ENCODE measurements around the gene SLC37A1.

The SLC37A1 gene

DNA sequence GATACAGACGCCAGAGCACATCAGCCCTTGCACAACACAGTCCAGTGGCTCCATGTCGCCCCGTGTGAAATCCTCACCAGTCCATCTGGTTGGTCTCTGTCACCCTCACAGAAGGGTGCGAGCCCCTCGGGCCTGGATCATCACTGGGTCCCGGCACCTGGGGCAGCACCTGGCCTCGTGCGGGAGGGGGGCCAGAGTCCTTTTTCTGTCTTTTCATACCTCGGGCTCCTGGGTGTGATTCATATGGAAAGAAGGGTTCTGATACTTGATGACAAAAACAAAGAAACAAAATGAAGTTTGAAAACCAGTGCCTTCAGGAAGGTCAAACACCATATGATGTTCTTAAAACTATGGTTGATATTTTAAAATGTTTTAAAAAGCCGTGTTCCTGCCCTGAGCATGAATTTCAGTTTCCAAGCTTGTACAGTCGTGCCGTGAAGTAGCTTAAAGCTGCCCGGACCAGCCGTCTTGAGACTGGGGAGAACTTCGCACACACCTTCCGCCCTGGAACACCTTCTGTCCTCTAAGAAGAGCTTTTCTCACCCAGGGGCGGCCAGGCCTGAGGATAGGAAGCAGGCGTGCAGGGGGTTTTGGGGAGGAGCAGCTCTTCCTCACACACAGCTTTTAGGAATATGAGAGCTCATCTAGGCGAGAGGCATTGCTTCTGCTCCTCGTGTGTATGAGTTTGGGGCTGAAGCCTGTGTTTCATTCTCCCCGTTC lies 35.2 kb downstream of the SLC37A1 start:
- H3K4ac ChIP-seq (ENCODE audit: low read depth, low read length) = no peak overlapping the region
- H3K36me3 ChIP-seq (ENCODE audit: control insufficient read depth, insufficient read depth, low read length) = no peaks in the 10 kb centered on the region
- DNase-seq = no peak
- H2BK15ac ChIP-seq (replicated peaks; ENCODE audit: low read depth) = no peak overlapping the region
- no peak overlapping the region for H3K9ac ChIP-seq (ENCODE audit: low read length)
- H3K27ac ChIP-seq (ENCODE audit: low read depth, low read length) = no peak overlapping the region
- H4K8ac ChIP-seq (ENCODE audit: low read depth, low read length) = no peak overlapping the region
- no CpG with 5 or more reads among the region's 21 CpGs for WGBS (ENCODE audit: extremely low coverage, insufficient coverage, low lambda C conversion rate)
- no peak overlapping the region for H2BK5ac ChIP-seq (ENCODE audit: low read length)
- no peak overlapping the region for H3K4me2 ChIP-seq (ENCODE audit: low read length)
- H3K23ac ChIP-seq (ENCODE audit: low read length) = no peak overlapping the region
- no peak overlapping the region for H3K18ac ChIP-seq (ENCODE audit: low read length)
- no peaks in the 10 kb centered on the region for H3K79me2 ChIP-seq (ENCODE audit: control insufficient read depth, insufficient read depth, low read length)
- H3K56ac ChIP-seq (ENCODE audit: low read length) = no peak overlapping the region
- H3K4me3 ChIP-seq (ENCODE audit: low read length) = no peak overlapping the region
- H3K79me1 ChIP-seq (ENCODE audit: low read length) = no peaks in the 10 kb centered on the region
- H2AK5ac ChIP-seq (ENCODE audit: low read length) = no peak overlapping the region
- H3K4me1 ChIP-seq (ENCODE audit: control insufficient read depth, low read depth, low read length) = no peaks in the 10 kb centered on the region
- no peak overlapping the region for H2BK120ac ChIP-seq (ENCODE audit: low read depth, low read length)
- H4K5ac ChIP-seq (ENCODE audit: low read length) = no peak overlapping the region
- no peaks in the 10 kb centered on the region for H3K27me3 ChIP-seq (ENCODE audit: insufficient read depth, low read length, poor library complexity)

DNA sequence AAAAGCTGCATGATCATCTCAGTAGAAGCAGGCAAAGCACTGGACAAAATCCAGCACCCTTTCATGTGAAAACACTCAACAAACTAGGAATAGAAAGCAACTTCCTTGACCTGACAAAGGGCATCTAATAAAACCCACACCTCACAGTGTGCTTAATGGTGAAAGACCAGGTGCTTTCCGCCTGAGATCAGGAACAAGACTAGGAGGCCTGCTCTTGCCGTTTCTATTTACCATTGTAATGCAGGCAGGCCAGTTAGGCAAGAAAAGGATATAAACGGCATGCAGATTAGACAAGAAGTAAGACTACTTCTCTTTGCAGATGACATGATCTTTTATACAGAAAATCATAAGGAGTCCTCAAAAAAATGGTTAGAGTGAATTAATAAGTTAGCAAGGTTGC lies 37.2 kb downstream of the SLC37A1 start:
- H3K23ac ChIP-seq (ENCODE audit: low read length) = no peak overlapping the region
- no peak for DNase-seq
- H2BK15ac ChIP-seq (replicated peaks; ENCODE audit: low read depth) = no peak overlapping the region
- no peak overlapping the region for H4K5ac ChIP-seq (ENCODE audit: low read length)
- H3K4me2 ChIP-seq (ENCODE audit: low read length) = no peak overlapping the region
- H3K27me3 ChIP-seq (ENCODE audit: insufficient read depth, low read length, poor library complexity) = no peaks in the 10 kb centered on the region
- no CpG with 5 or more reads among the region's 3 CpGs for WGBS (ENCODE audit: extremely low coverage, insufficient coverage, low lambda C conversion rate)
- H3K79me2 ChIP-seq (ENCODE audit: control insufficient read depth, insufficient read depth, low read length) = no peaks in the 10 kb centered on the region
- no peak overlapping the region for H2AK5ac ChIP-seq (ENCODE audit: low read length)
- H3K4me3 ChIP-seq (ENCODE audit: low read length) = no peak overlapping the region
- H3K18ac ChIP-seq (ENCODE audit: low read length) = no peak overlapping the region
- no peak overlapping the region for H4K8ac ChIP-seq (ENCODE audit: low read depth, low read length)
- H2BK5ac ChIP-seq (ENCODE audit: low read length) = no peak overlapping the region
- no peak overlapping the region for H3K4ac ChIP-seq (ENCODE audit: low read depth, low read length)
- H3K56ac ChIP-seq (ENCODE audit: low read length) = no peak overlapping the region
- H3K27ac ChIP-seq (ENCODE audit: low read depth, low read length) = no peak overlapping the region
- no peaks in the 10 kb centered on the region for H3K79me1 ChIP-seq (ENCODE audit: low read length)
- H3K9ac ChIP-seq (ENCODE audit: low read length) = no peak overlapping the region
- H3K36me3 ChIP-seq (ENCODE audit: control insufficient read depth, insufficient read depth, low read length) = no peaks in the 10 kb centered on the region
- no peaks in the 10 kb centered on the region for H3K4me1 ChIP-seq (ENCODE audit: control insufficient read depth, low read depth, low read length)
- H2BK120ac ChIP-seq (ENCODE audit: low read depth, low read length) = no peak overlapping the region

DNA sequence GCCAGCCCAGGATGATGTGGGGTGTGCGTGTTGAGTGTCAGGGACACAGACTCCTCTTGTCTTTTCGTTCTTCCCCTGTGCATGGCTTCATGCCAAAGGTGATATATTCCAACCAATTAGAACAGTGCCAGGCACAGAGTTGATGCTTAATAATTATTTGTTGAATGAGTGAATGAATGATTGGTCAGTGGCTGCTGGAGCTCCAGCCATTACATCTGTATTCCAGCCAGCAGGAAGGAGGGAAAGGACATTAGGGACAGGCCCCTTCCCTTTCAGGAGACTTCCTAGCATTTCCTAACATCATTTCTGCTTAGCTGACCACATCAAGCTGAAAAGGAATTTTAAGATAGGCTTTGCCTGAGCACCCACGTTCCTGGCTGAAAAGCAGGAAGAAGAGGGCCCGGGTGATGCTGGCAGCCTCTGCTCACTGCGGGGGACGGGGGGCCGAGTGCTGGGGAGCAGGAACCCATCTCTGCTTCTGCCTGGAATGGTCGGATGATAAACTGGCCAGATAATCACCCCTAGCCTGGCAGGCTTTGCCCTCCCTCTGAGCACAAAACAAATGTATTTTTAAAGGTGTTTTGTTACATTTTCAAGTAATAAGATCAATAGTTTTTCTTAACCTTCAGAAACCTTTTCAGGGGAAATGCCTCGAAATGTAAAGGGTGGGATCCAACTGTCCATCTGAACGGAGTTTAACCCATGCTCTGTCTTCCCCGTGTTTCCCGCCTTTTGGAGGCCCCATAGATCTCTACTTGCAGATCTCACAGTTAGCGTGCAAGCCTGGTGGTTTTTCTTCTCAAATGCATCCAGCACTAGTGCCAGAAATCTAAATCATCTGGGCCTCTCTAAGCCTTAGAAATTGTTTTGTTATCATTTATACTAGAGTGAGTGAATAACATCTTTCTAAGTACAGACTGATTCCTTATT lies 39.0 kb downstream of the SLC37A1 start:
- Histone ChIP-seq H2BK5ac (ENCODE audit: low read length) (no peak overlapping the region), H2BK120ac (ENCODE audit: low read depth, low read length) (no peak overlapping the region), H3K79me2 (ENCODE audit: control insufficient read depth, insufficient read depth, low read length) (no peaks in the 10 kb centered on the region), H3K27ac (ENCODE audit: low read depth, low read length) (no peak overlapping the region), H3K4ac (ENCODE audit: low read depth, low read length) (no peak overlapping the region), H3K4me3 (ENCODE audit: low read length) (no peak overlapping the region), H3K9ac (ENCODE audit: low read length) (no peak overlapping the region), H3K36me3 (ENCODE audit: control insufficient read depth, insufficient read depth, low read length) (no peaks in the 10 kb centered on the region), H3K79me1 (ENCODE audit: low read length) (no peaks in the 10 kb centered on the region), H3K27me3 (ENCODE audit: insufficient read depth, low read length, poor library complexity) (no peaks in the 10 kb centered on the region), H3K18ac (ENCODE audit: low read length) (no peak overlapping the region), H3K4me2 (ENCODE audit: low read length) (no peak overlapping the region), H4K5ac (ENCODE audit: low read length) (no peak overlapping the region), H4K8ac (ENCODE audit: low read depth, low read length) (no peak overlapping the region), H2AK5ac (ENCODE audit: low read length) (no peak overlapping the region), H3K4me1 (ENCODE audit: control insufficient read depth, low read depth, low read length) (no peaks in the 10 kb centered on the region), H2BK15ac (replicated peaks; ENCODE audit: low read depth) (no peak overlapping the region), H3K23ac (ENCODE audit: low read length) (no peak overlapping the region), H3K56ac (ENCODE audit: low read length) (no peak overlapping the region)
- WGBS (ENCODE audit: extremely low coverage, insufficient coverage, low lambda C conversion rate) = no CpG with 5 or more reads among the region's 13 CpGs
- no peak for DNase-seq

DNA sequence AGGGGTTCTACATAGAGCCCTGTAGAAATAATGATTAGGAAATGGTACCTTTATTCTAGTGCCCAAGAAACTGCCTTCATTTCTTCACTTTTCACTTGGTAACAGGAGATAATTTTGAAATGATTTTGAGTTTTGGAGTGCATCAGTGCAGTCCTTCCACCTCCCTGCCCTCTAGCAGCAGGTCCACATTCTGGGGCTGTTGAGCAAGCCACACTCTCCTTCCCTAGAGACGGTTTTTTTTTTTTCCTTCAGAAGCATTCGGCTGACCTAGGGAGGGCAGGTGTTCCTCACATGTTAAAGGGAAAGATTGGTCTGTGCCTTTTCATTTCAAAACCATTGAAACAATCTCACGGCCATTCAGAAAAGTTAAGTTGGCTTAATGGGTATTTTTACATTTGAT lies 39.8 kb downstream of the SLC37A1 start:
- H3K27ac ChIP-seq (ENCODE audit: low read depth, low read length) = no peak overlapping the region
- peak; percentile 41 for DNase-seq
- H4K8ac ChIP-seq (ENCODE audit: low read depth, low read length) = no peak overlapping the region
- H3K4ac ChIP-seq (ENCODE audit: low read depth, low read length) = no peak overlapping the region
- no CpG with 5 or more reads among the region's 3 CpGs for WGBS (ENCODE audit: extremely low coverage, insufficient coverage, low lambda C conversion rate)
- H2BK15ac ChIP-seq (replicated peaks; ENCODE audit: low read depth) = no peak overlapping the region
- H3K27me3 ChIP-seq (ENCODE audit: insufficient read depth, low read length, poor library complexity) = no peaks in the 10 kb centered on the region
- no peaks in the 10 kb centered on the region for H3K79me2 ChIP-seq (ENCODE audit: control insufficient read depth, insufficient read depth, low read length)
- no peaks in the 10 kb centered on the region for H3K36me3 ChIP-seq (ENCODE audit: control insufficient read depth, insufficient read depth, low read length)
- no peak overlapping the region for H2BK120ac ChIP-seq (ENCODE audit: low read depth, low read length)
- no peak overlapping the region for H3K4me2 ChIP-seq (ENCODE audit: low read length)
- no peak overlapping the region for H4K5ac ChIP-seq (ENCODE audit: low read length)
- no peak overlapping the region for H3K23ac ChIP-seq (ENCODE audit: low read length)
- H3K56ac ChIP-seq (ENCODE audit: low read length) = no peak overlapping the region
- no peaks in the 10 kb centered on the region for H3K79me1 ChIP-seq (ENCODE audit: low read length)
- H3K4me1 ChIP-seq (ENCODE audit: control insufficient read depth, low read depth, low read length) = no peaks in the 10 kb centered on the region
- H3K4me3 ChIP-seq (ENCODE audit: low read length) = no peak overlapping the region
- no peak overlapping the region for H3K18ac ChIP-seq (ENCODE audit: low read length)
- H2BK5ac ChIP-seq (ENCODE audit: low read length) = no peak overlapping the region
- no peak overlapping the region for H2AK5ac ChIP-seq (ENCODE audit: low read length)
- H3K9ac ChIP-seq (ENCODE audit: low read length) = no peak overlapping the region

DNA sequence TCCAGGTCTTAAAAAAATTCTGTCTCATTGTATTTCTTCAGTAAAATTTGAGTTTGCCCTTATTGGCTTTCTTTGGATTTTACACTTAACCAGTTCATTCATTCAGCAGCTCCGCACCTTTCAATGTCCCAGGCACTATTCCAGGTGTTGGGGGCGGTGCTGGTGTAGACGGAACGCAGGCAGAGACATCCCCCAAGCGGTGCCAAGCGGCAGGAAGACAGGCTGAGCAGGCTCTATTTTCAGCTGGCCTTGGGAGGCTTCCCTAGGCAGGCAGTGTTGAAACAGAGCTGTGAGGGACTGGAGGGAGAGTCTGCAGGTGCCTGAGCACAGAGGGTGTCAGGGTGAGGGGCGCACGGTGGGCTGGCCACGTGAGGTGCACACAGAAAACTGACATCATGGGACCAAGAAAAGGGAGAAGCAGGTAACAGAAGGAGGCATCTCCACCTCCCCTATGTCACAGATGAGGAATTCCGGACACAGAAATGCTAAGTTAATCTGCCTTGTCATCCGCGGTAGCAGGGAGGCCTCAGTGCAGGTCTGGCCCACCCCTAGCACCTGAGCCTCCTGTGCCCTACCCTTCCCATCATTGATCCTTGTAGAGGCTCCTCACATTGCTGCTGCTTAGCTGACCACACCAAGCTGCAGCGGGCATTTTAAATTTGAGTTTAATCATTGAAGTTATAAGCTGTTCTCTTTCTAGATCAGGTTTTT lies 40.8 kb downstream of the SLC37A1 start:
- Histone ChIP-seq H3K4me3 (ENCODE audit: low read length) (no peak overlapping the region), H3K27me3 (ENCODE audit: insufficient read depth, low read length, poor library complexity) (no peaks in the 10 kb centered on the region), H3K4me2 (ENCODE audit: low read length) (no peak overlapping the region)

More for the DNA sequence above, 40.8 kb downstream of the SLC37A1 start:
- no CpG with 5 or more reads among the region's 13 CpGs for WGBS (ENCODE audit: extremely low coverage, insufficient coverage, low lambda C conversion rate)
- H2AK5ac ChIP-seq (ENCODE audit: low read length) = no peak overlapping the region
- no peak overlapping the region for H2BK15ac ChIP-seq (replicated peaks; ENCODE audit: low read depth)
- no peak overlapping the region for H4K5ac ChIP-seq (ENCODE audit: low read length)
- no peak overlapping the region for H3K9ac ChIP-seq (ENCODE audit: low read length)
- no peaks in the 10 kb centered on the region for H3K79me2 ChIP-seq (ENCODE audit: control insufficient read depth, insufficient read depth, low read length)
- no peak overlapping the region for H3K27ac ChIP-seq (ENCODE audit: low read depth, low read length)
- DNase-seq = no peak
- no peak overlapping the region for H2BK5ac ChIP-seq (ENCODE audit: low read length)
- no peak overlapping the region for H3K18ac ChIP-seq (ENCODE audit: low read length)
- H3K4ac ChIP-seq (ENCODE audit: low read depth, low read length) = no peak overlapping the region
- H2BK120ac ChIP-seq (ENCODE audit: low read depth, low read length) = no peak overlapping the region
- H3K79me1 ChIP-seq (ENCODE audit: low read length) = no peaks in the 10 kb centered on the region
- H3K4me1 ChIP-seq (ENCODE audit: control insufficient read depth, low read depth, low read length) = no peaks in the 10 kb centered on the region
- no peak overlapping the region for H3K23ac ChIP-seq (ENCODE audit: low read length)
- H4K8ac ChIP-seq (ENCODE audit: low read depth, low read length) = no peak overlapping the region
- H3K36me3 ChIP-seq (ENCODE audit: control insufficient read depth, insufficient read depth, low read length) = no peaks in the 10 kb centered on the region
- no peak overlapping the region for H3K56ac ChIP-seq (ENCODE audit: low read length)
